HFFc6 (cell line): Measurements from ENCODE around the gene CHADL. TPM values are rescaled to one million over a fixed set of nuclear protein-coding genes. Genes with fewer than 3 reads are reported as not detected.

Source experiments
- DNase-seq: peaks from one replicate; pipeline ENCODE4 v3.0.0-alpha.2; 2018
- H3K27ac Mint-ChIP-seq: 2 replicates; pipeline ENCODE4 v1.8.0; 2020; ENCODE audit warnings: mild to moderate bottlenecking, mixed read lengths
- H3K27me3 Mint-ChIP-seq: 2 replicates; pipeline ENCODE4 v1.8.0; 2021; ENCODE audit warnings: mild to moderate bottlenecking, moderate library complexity, mixed read lengths; ENCODE audit not compliant: insufficient read depth
- H3K36me3 Mint-ChIP-seq: 2 replicates; pipeline ENCODE4 v1.8.0; 2021; ENCODE audit warnings: low read depth, mixed read lengths
- H3K4me1 Mint-ChIP-seq: 2 replicates; pipeline ENCODE4 v1.8.0; 2020; ENCODE audit warnings: low read depth, mixed read lengths
- H3K4me3 Mint-ChIP-seq: 2 replicates; pipeline ENCODE4 v1.8.0; 2020; ENCODE audit warnings: mild to moderate bottlenecking, moderate library complexity, mixed read lengths
- H3K9me3 Mint-ChIP-seq: 2 replicates; pipeline ENCODE4 v1.8.0; 2020; ENCODE audit warnings: mild to moderate bottlenecking, mixed read lengths
- total RNA-seq, 6 experiments: library from RNA; stranded (reverse); fragmentation: NEBNext Ultra II Directional; extraction: Animal tissue kit (Norgen Biotek cat#: 25700); gene quantifications; 2 replicates in 1 of 6; 3 replicates in 5 of 6; pipeline ENCODE4 v1.2.3, GENCODE V29; 2021
- TF ChIP-seq, protein P1 (sequence below): fragments of 200-600 bp; sonication (generic); IDR thresholded peaks from 2 replicates; pipeline ENCODE4 v1.5.0; 2021; ENCODE audit warnings: antibody characterized with exemption, mild to moderate bottlenecking

The CHADL gene
- total RNA-seq, 6 experiments from 2014 or later: 0.13 to 0.51 (median 0.45) TPM

- DNase-seq: no peak
- Mint-ChIP-seq H3K9me3 (no peaks in the 10 kb centered on the region), H3K4me3 (no peak overlapping the region), H3K27me3 (peaks cover 17% of the 10 kb centered on the region), H3K36me3 (0 out of 2 replicates have a peak, but pooled peaks cover 3% of the 10 kb centered on the region), H3K4me1 (peaks cover 6% of the 10 kb centered on the region; the same call in 1 of the 2 replicates), H3K27ac (no peak overlapping the region)
- TF ChIP-seq, protein P1, sequence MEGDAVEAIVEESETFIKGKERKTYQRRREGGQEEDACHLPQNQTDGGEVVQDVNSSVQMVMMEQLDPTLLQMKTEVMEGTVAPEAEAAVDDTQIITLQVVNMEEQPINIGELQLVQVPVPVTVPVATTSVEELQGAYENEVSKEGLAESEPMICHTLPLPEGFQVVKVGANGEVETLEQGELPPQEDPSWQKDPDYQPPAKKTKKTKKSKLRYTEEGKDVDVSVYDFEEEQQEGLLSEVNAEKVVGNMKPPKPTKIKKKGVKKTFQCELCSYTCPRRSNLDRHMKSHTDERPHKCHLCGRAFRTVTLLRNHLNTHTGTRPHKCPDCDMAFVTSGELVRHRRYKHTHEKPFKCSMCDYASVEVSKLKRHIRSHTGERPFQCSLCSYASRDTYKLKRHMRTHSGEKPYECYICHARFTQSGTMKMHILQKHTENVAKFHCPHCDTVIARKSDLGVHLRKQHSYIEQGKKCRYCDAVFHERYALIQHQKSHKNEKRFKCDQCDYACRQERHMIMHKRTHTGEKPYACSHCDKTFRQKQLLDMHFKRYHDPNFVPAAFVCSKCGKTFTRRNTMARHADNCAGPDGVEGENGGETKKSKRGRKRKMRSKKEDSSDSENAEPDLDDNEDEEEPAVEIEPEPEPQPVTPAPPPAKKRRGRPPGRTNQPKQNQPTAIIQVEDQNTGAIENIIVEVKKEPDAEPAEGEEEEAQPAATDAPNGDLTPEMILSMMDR: no peak
These were observed 2.8 kb downstream of the CHADL start for GRCh38 chr22:41237707-41238569.

- Mint-ChIP-seq H3K4me1 (no peaks in the 10 kb centered on the region), H3K9me3 (no peaks in the 10 kb centered on the region), H3K36me3 (no peaks in the 10 kb centered on the region), H3K27me3 (peaks cover 15% of the 10 kb centered on the region), H3K27ac (no peak overlapping the region), H3K4me3 (peak overlapping the region; percentile 32; the same call in 1 of the 2 replicates)
- TF ChIP-seq, protein P1: no peak
- DNase-seq: no peak
These were observed 3.6 kb downstream of the CHADL start for GRCh38 chr22:41237036-41237706.

GRCh38 chr22:41234815-41235695 lies 5.7 kb downstream of the CHADL start:
- DNase-seq: no peak
- Mint-ChIP-seq H3K27ac (no peak overlapping the region), H3K9me3 (no peaks in the 10 kb centered on the region), H3K4me3 (no peak overlapping the region), H3K27me3 (peaks cover 10% of the 10 kb centered on the region), H3K4me1 (no peaks in the 10 kb centered on the region), H3K36me3 (no peaks in the 10 kb centered on the region)
- TF ChIP-seq, protein P1: no peak

- Mint-ChIP-seq H3K9me3 (no peaks in the 10 kb centered on the region), H3K27me3 (peaks cover 6% of the 10 kb centered on the region), H3K27ac (no peak overlapping the region), H3K36me3 (peaks cover 5% of the 10 kb centered on the region), H3K4me1 (no peaks in the 10 kb centered on the region), H3K4me3 (no peak overlapping the region)
- TF ChIP-seq, protein P1: no peak
- no peak for DNase-seq
These were observed 9.4 kb downstream of the CHADL start for GRCh38 chr22:41231369-41231768.

- Mint-ChIP-seq H3K27me3 (peaks cover 4% of the 10 kb centered on the region), H3K4me1 (no peaks in the 10 kb centered on the region), H3K27ac (no peak overlapping the region), H3K9me3 (no peaks in the 10 kb centered on the region), H3K4me3 (no peak overlapping the region), H3K36me3 (peaks cover 5% of the 10 kb centered on the region)
- DNase-seq: no peak
- TF ChIP-seq, protein P1: no peak
These were observed 10.3 kb downstream of the CHADL start for GRCh38 chr22:41230401-41230785.
